Caco-2 (cell line): ENCODE data around the gene NEDD4L. TPM values are rescaled to one million over a fixed set of nuclear protein-coding genes. Genes with fewer than 3 reads are reported as not detected.

Experiments
- BruUV-seq: library from RNA; stranded (reverse); fragments of 400-500 nt; replicated peaks from 2 replicates; lab custom pipeline; 2021; lab: Mats Ljungman, UMichigan
- CTCF ChIA-PET: fragments of 300-600 bp; sonication (Branson Sonifier 250); formaldehyde crosslinking; loops from one replicate; lab custom pipeline; 2022; ENCODE audit warnings: antibody characterized with exemption; lab: Charles Lee
- POLR2A ChIA-PET: fragments of 300-600 bp; sonication (Branson Sonifier 250); formaldehyde crosslinking; loops from one replicate; lab custom pipeline; 2022; ENCODE audit warnings: antibody characterized with exemption; lab: Charles Lee
- DNase-seq, 2 experiments: peaks; one replicate each; pipeline versions ENCODE4 v3.0.0 to v3.0.0-alpha.2; 2020 to 2022
- H3K27me3 ChIP-seq: replicated peaks from 2 replicates; pipeline ENCODE4 v1.6.0; 2011; ENCODE audit warnings: low read length; ENCODE audit not compliant: control insufficient read depth, insufficient read depth
- H3K36me3 ChIP-seq: 2 replicates; pipeline ENCODE4 v1.5.1; 2011; ENCODE audit warnings: low read length; ENCODE audit not compliant: control insufficient read depth, insufficient read depth
- H3K4me1 ChIP-seq: fragments of 250-450 bp; sonication (Bioruptor Pico); 2 replicates; pipeline ENCODE4 v1.5.1; 2020; ENCODE audit warnings: mild to moderate bottlenecking
- H3K4me3 ChIP-seq: 2 replicates; pipeline ENCODE4 v1.5.1; 2011; ENCODE audit warnings: low read depth, mild to moderate bottlenecking, control low read depth, low read length
- H3K9me3 ChIP-seq: fragments of 250-450 bp; sonication (Bioruptor Pico); 2 replicates; pipeline ENCODE4 v1.5.1; 2020; ENCODE audit warnings: mild to moderate bottlenecking, moderate library complexity
- H3K27ac Mint-ChIP-seq: one replicate; pipeline ENCODE4 v1.8.0; 2022; ENCODE audit warnings: mixed read lengths; ENCODE audit not compliant: unreplicated experiment
- H3K27me3 Mint-ChIP-seq: one replicate; pipeline ENCODE4 v1.8.0; 2022; ENCODE audit warnings: mixed read lengths; ENCODE audit not compliant: insufficient read depth, unreplicated experiment
- H3K36me3 Mint-ChIP-seq: one replicate; pipeline ENCODE4 v1.8.0; 2022; ENCODE audit warnings: mild to moderate bottlenecking, mixed read lengths; ENCODE audit not compliant: insufficient read depth, unreplicated experiment
- H3K4me1 Mint-ChIP-seq: one replicate; pipeline ENCODE4 v1.8.0; 2022; ENCODE audit warnings: low read depth, mixed read lengths; ENCODE audit not compliant: unreplicated experiment
- H3K4me3 Mint-ChIP-seq: one replicate; pipeline ENCODE4 v1.8.0; 2022; ENCODE audit warnings: mild to moderate bottlenecking, moderate library complexity, mixed read lengths; ENCODE audit not compliant: unreplicated experiment
- H3K9me3 Mint-ChIP-seq: one replicate; pipeline ENCODE4 v1.8.0; 2022; ENCODE audit warnings: mixed read lengths; ENCODE audit not compliant: unreplicated experiment
- intact Hi-C: fragments of 100-400 bp; cut with micrococcal nuclease; formaldehyde crosslinking; loops from one replicate; pipeline ENCODE4 v1.10.0; 2022; ENCODE audit not compliant: unreplicated experiment
- total RNA-seq: library from RNA; stranded (reverse); gene quantifications from 2 replicates; pipeline ENCODE4 v1.2.3, GENCODE V29; 2022
- TF ChIP-seq, protein P1 (sequence below), 2 experiments: fragments of 200-600 bp in 1 of 2; IDR thresholded peaks; 1 replicate in 1 of 2; 2 replicates in 1 of 2; pipeline versions ENCODE4 v1.5.1 to v1.8.0; 2011 to 2022; ENCODE audit warnings: antibody characterized with exemption in 1 of 2, control low read depth in 1 of 2, inconsistent platforms in 1 of 2, low read depth in 1 of 2, low read length in 1 of 2, mild to moderate bottlenecking in 1 of 2, moderate library complexity in 1 of 2; ENCODE audit not compliant: insufficient read depth in 1 of 2, severe bottlenecking in 1 of 2, unreplicated experiment in 1 of 2

Gene NEDD4L
- total RNA-seq, 1 experiment from 2014 or later: 85.4 TPM

DNA sequence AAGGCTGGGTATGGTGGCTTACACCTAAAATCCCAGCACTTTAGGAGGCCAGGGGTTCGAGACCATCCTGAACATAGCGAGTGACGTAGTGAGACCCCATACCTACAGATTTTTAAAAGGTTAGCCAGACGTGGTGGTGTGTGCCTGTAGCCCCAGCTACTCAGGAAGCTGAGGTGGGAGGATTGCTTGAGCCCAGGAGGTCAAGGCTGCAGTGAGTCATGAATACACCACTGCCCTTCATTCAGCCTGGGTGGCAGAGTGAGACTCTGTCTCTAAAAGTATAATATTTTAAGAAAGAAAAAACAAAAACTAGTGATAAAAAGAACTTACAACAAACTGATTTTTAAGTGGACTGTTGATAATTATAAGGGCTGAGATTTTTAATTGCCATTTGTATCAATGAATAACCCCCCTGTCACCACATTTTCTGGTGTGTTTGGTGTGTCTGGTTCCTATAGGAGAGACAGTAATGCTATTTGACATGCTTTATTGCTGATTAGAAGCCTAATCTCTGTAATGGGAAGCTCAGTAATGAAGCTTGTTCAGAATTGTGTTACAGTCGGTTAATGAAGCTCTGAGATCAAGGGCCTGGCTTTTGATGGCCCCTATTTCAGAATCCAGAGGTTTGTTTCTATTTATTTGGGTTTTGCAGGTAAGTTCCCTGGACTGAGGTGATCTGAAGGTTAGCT lies 147.0 kb downstream of the NEDD4L start:
- ChIA-PET POLR2A (no interaction called here), CTCF (no interaction called here)
- no peaks in the 10 kb centered on the region for H3K27me3 ChIP-seq
- intact Hi-C loops: no loop called here
- Mint-ChIP-seq H3K4me1 (peaks cover 9% of the 10 kb centered on the region), H3K36me3 (no peaks in the 10 kb centered on the region), H3K27ac (no peak overlapping the region), H3K9me3 (no peaks in the 10 kb centered on the region), H3K4me3 (no peak overlapping the region), H3K27me3 (no peaks in the 10 kb centered on the region)
- no peak for DNase-seq
- H3K4me1 ChIP-seq: peaks cover 7% of the 10 kb centered on the region; the same call in 1 of the 2 replicates
- H3K9me3 ChIP-seq: no peaks in the 10 kb centered on the region
- BruUV-seq: no TSS peak
- TF ChIP-seq, protein P1, sequence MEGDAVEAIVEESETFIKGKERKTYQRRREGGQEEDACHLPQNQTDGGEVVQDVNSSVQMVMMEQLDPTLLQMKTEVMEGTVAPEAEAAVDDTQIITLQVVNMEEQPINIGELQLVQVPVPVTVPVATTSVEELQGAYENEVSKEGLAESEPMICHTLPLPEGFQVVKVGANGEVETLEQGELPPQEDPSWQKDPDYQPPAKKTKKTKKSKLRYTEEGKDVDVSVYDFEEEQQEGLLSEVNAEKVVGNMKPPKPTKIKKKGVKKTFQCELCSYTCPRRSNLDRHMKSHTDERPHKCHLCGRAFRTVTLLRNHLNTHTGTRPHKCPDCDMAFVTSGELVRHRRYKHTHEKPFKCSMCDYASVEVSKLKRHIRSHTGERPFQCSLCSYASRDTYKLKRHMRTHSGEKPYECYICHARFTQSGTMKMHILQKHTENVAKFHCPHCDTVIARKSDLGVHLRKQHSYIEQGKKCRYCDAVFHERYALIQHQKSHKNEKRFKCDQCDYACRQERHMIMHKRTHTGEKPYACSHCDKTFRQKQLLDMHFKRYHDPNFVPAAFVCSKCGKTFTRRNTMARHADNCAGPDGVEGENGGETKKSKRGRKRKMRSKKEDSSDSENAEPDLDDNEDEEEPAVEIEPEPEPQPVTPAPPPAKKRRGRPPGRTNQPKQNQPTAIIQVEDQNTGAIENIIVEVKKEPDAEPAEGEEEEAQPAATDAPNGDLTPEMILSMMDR (IDR thresholded peaks at IDR 0.05; ENCODE audit: insufficient read depth in 1 of 2, low read depth in 1 of 2, low read length in 1 of 2, severe bottlenecking in 1 of 2, unreplicated experiment in 1 of 2): no peak
- H3K36me3 ChIP-seq: no peaks in the 10 kb centered on the region
- H3K4me3 ChIP-seq: no peak overlapping the region

DNA sequence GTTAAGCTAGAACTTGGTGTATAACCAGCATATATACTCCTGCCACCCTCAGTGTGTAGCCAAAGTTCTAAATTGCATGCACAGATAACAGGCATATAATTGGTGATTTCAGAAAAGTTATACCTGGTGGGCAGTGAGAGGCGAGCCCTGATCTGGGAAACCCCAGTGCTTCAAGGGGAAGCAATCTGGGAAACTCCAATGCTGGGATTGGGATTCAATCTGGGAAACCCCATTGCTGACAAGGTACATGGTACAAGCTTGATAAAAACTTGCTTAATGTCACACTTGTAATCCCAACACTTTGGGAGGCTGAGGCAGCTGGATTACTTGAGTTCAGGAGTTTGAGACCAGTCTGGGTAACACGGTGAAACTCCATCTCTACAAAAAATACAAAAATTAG lies 147.6 kb downstream of the NEDD4L start:
- no peaks in the 10 kb centered on the region for H3K9me3 Mint-ChIP-seq
- H3K27ac Mint-ChIP-seq: no peak overlapping the region

DNA sequence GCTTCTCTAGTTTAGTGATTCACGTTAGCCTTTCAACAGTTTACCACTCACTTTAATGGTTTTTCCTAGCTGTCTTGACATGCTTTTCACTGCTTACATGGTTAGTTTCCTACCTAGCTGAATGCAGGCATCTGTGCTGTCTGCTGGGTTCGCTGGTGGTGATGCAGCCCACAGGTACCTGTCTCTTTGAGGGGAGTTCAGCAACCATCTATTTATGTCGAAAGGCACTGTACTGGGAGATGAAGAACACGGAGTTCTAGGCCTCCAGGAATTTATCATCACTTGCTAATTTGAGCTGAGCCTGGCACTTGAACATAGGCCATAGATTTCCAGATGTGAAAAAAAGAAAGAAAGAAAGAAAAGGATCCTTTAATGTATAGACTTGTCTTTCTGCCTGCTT lies 148.5 kb downstream of the NEDD4L start:
- CTCF ChIA-PET: no interaction called here
- H3K4me1 Mint-ChIP-seq: peaks cover 14% of the 10 kb centered on the region

More for the DNA sequence above, 147.6 kb downstream of the NEDD4L start:
- Mint-ChIP-seq H3K4me1 (peaks cover 10% of the 10 kb centered on the region), H3K4me3 (no peak overlapping the region), H3K36me3 (peaks cover under 1% of the 10 kb centered on the region), H3K27me3 (no peaks in the 10 kb centered on the region)
- Histone ChIP-seq H3K4me3 (no peak overlapping the region), H3K27me3 (no peaks in the 10 kb centered on the region), H3K4me1 (peaks cover 7% of the 10 kb centered on the region; the same call in 1 of the 2 replicates), H3K36me3 (no peaks in the 10 kb centered on the region), H3K9me3 (no peaks in the 10 kb centered on the region)
- CTCF ChIA-PET: no interaction called here
- intact Hi-C loops: no loop called here
- BruUV-seq: no TSS peak
- POLR2A ChIA-PET: no interaction called here
- TF ChIP-seq, protein P1 (IDR thresholded peaks at IDR 0.05; ENCODE audit: insufficient read depth in 1 of 2, low read depth in 1 of 2, low read length in 1 of 2, severe bottlenecking in 1 of 2, unreplicated experiment in 1 of 2): no peak
- DNase-seq: no peak

More for the DNA sequence above, 148.5 kb downstream of the NEDD4L start:
- Mint-ChIP-seq H3K4me3 (no peak overlapping the region), H3K9me3 (no peaks in the 10 kb centered on the region), H3K36me3 (peaks cover 6% of the 10 kb centered on the region), H3K27ac (no peak overlapping the region), H3K27me3 (no peaks in the 10 kb centered on the region)
- DNase-seq: no peak
- Histone ChIP-seq H3K4me3 (no peak overlapping the region), H3K4me1 (peaks cover 7% of the 10 kb centered on the region; the same call in 1 of the 2 replicates), H3K36me3 (no peaks in the 10 kb centered on the region), H3K9me3 (no peaks in the 10 kb centered on the region), H3K27me3 (no peaks in the 10 kb centered on the region)
- POLR2A ChIA-PET: no interaction called here
- no TSS peak for BruUV-seq
- intact Hi-C loops: no loop called here
- TF ChIP-seq, protein P1 (IDR thresholded peaks at IDR 0.05; ENCODE audit: insufficient read depth in 1 of 2, low read depth in 1 of 2, low read length in 1 of 2, severe bottlenecking in 1 of 2, unreplicated experiment in 1 of 2): no peak
